OCI-LY3 (cell line): ENCODE data around the gene DIPK2A.

ENCODE experiments used
- EZH2phosphoT487 ChIP-seq: fragments of 200-600 bp; shearing (Covaris generic); IDR thresholded peaks from 2 replicates; pipeline ENCODE4 v1.6.1; 2018; ENCODE audit warnings: antibody characterized with exemption, mixed run types, low read depth
- TF ChIP-seq, protein P1 (sequence below): fragments of 200-600, 300-600 bp; sonication (generic); IDR thresholded peaks from 2 replicates; pipeline ENCODE4 v1.5.1; 2014; ENCODE audit warnings: antibody characterized with exemption, low read length, low read depth

DNA sequence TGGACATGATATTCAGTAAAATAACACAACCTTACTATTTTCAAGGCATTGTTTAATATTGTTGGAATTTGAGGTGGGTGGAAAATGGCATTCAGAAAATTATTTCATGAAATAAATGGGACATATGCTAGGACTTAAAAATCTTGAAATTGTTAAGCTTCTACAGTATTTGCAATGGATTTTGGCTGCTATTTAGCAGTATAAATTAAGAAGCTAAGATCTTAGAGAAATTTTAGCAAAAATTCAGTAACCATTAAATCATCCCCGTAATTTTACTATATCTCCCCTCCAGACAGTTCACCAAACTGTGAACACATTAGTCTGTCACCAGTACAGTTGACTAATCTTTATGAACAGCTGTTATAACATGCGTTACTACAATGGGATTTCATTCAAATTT is 8.2 kb downstream of the DIPK2A start:
- TF ChIP-seq, protein P1, sequence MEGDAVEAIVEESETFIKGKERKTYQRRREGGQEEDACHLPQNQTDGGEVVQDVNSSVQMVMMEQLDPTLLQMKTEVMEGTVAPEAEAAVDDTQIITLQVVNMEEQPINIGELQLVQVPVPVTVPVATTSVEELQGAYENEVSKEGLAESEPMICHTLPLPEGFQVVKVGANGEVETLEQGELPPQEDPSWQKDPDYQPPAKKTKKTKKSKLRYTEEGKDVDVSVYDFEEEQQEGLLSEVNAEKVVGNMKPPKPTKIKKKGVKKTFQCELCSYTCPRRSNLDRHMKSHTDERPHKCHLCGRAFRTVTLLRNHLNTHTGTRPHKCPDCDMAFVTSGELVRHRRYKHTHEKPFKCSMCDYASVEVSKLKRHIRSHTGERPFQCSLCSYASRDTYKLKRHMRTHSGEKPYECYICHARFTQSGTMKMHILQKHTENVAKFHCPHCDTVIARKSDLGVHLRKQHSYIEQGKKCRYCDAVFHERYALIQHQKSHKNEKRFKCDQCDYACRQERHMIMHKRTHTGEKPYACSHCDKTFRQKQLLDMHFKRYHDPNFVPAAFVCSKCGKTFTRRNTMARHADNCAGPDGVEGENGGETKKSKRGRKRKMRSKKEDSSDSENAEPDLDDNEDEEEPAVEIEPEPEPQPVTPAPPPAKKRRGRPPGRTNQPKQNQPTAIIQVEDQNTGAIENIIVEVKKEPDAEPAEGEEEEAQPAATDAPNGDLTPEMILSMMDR = no peak
- no peak for TF ChIP-seq EZH2phosphoT487
